HCT116 (cell line): ENCODE data around the gene TMTC1. TPM values are rescaled to one million over a fixed set of nuclear protein-coding genes. Genes with fewer than 3 reads are reported as not detected.

Experiments used
- ATAC-seq: fragments of 200-7000 bp; cut with Tn5 transposase; 2 replicates; pipeline ENCODE4 v1.9.1; 2020; ENCODE audit warnings: mild to moderate bottlenecking, moderate library complexity
- BruUV-seq: library from RNA; stranded (reverse); fragments of 400-500 nt; replicated peaks from 2 replicates; lab custom pipeline; 2021; lab: Mats Ljungman, UMichigan
- CTCF ChIA-PET: fragments of 300-600 bp; sonication (Branson Sonifier 250); formaldehyde crosslinking; loops from one replicate; lab custom pipeline; 2021; ENCODE audit warnings: antibody characterized with exemption; lab: Charles Lee
- POLR2A ChIA-PET: fragments of 300-600, 350-600 bp; sonication (Branson Sonifier 250); formaldehyde crosslinking; loops from one replicate; lab custom pipeline; 2021; ENCODE audit warnings: antibody characterized with exemption; lab: Charles Lee
- RAD21 ChIA-PET, 2 experiments: fragments of 300-600 bp; sonication (Branson Sonifier 250); formaldehyde crosslinking; loops; one replicate each; lab custom pipeline; 2023; ENCODE audit warnings: low total read pairs in 2 of 2; ENCODE audit not compliant: uncharacterized antibody in 2 of 2, unreplicated experiment in 2 of 2, low non-redundant PET in 1 of 2; lab: Charles Lee
- DNase-seq: peaks from one replicate; pipeline ENCODE4 v3.0.0-alpha.2; 2010; ENCODE audit warnings: low read depth, low spot score
- H2AFZ ChIP-seq: fragments of 200-600 bp; shearing (Covaris generic), sonication (generic); 2 replicates; pipeline ENCODE4 v1.6.1; 2017; ENCODE audit warnings: low read depth, mixed run types, mixed read lengths, antibody characterized with exemption, low read length; ENCODE audit not compliant: poor library complexity, severe bottlenecking
- H3K27ac ChIP-seq: 2 replicates; pipeline ENCODE4 v1.5.1; 2012; ENCODE audit warnings: low read depth, low read length
- H3K27me3 ChIP-seq: fragments of 200-600 bp; sonication (generic); 2 replicates; pipeline ENCODE4 v1.6.1; 2016; ENCODE audit warnings: mixed run types, low read length, mixed read lengths; ENCODE audit not compliant: insufficient read depth
- H3K36me3 ChIP-seq, 2 experiments: fragments of 200-500 bp in 1 of 2; fragments of 200-600 bp in 1 of 2; sonication (Bioruptor generic) in 1 of 2; sonication (generic) in 1 of 2; 2 replicates each; pipeline versions ENCODE4 v1.5.1 to v1.6.1; 2014 to 2016; ENCODE audit warnings: low read length in 2 of 2, inconsistent platforms in 1 of 2, mixed read lengths in 1 of 2, mixed run types in 1 of 2; ENCODE audit not compliant: insufficient read depth in 2 of 2, control insufficient read depth in 1 of 2
- H3K4me1 ChIP-seq, 2 experiments: fragments of 200-600 bp in 1 of 2; sonication (generic) in 1 of 2; 2 replicates each; pipeline versions ENCODE4 v1.5.1 to v1.6.1; 2012 to 2017; ENCODE audit warnings: low read length in 2 of 2, inconsistent platforms in 1 of 2, mild to moderate bottlenecking in 1 of 2, mixed read lengths in 1 of 2, mixed run types in 1 of 2, moderate library complexity in 1 of 2; ENCODE audit not compliant: insufficient read depth in 2 of 2, control insufficient read depth in 1 of 2
- H3K4me2 ChIP-seq: fragments of 200-600 bp; sonication (generic); 2 replicates; pipeline ENCODE4 v1.6.1; 2017; ENCODE audit warnings: mixed run types, low read length, mixed read lengths
- H3K4me3 ChIP-seq, 2 experiments: fragments of 200-600 bp in 1 of 2; sonication (generic) in 1 of 2; replicated peaks in 1 of 2; 2 replicates each; pipeline ENCODE4 v1.5.1; 2011 to 2016; ENCODE audit warnings: low read length in 2 of 2, control low read depth in 1 of 2, low read depth in 1 of 2, mild to moderate bottlenecking in 1 of 2, mixed read lengths in 1 of 2, mixed run types in 1 of 2
- H3K79me2 ChIP-seq: fragments of 200-600 bp; sonication (generic); 2 replicates; pipeline ENCODE4 v1.6.1; 2017; ENCODE audit warnings: mild to moderate bottlenecking, mixed run types, low read length, moderate library complexity, mixed read lengths; ENCODE audit not compliant: insufficient read depth
- H3K9ac ChIP-seq: fragments of 200-600 bp; sonication (generic); 2 replicates; pipeline ENCODE4 v1.6.1; 2016; ENCODE audit warnings: low read length, mixed read lengths
- H3K9me2 ChIP-seq: fragments of 200-600 bp; sonication (generic), shearing (Covaris generic); 2 replicates; pipeline ENCODE4 v1.6.1; 2017; ENCODE audit warnings: mixed run types, mild to moderate bottlenecking, moderate library complexity; ENCODE audit not compliant: insufficient read depth
- H3K9me3 ChIP-seq, 2 experiments: fragments of 200-500 bp in 1 of 2; fragments of 200-600 bp in 1 of 2; sonication (Bioruptor generic) in 1 of 2; sonication (generic) in 1 of 2; 2 replicates each; pipeline ENCODE4 v1.6.1; 2014 to 2017; ENCODE audit warnings: low read length in 2 of 2, mixed read lengths in 2 of 2, inconsistent platforms in 1 of 2, low read depth in 1 of 2, mild to moderate bottlenecking in 1 of 2, mixed run types in 1 of 2, moderate library complexity in 1 of 2; ENCODE audit not compliant: control insufficient read depth in 1 of 2, insufficient read depth in 1 of 2
- H4K20me1 ChIP-seq: fragments of 200-600 bp; sonication (generic), shearing (Covaris generic); 2 replicates; pipeline ENCODE4 v1.6.1; 2017; ENCODE audit warnings: mixed run types, mild to moderate bottlenecking, moderate library complexity; ENCODE audit not compliant: insufficient read depth
- ATF3 ChIP-seq: IDR thresholded peaks from 2 replicates; pipeline ENCODE4 v1.6.1; 2012
- EZH2 ChIP-seq: fragments of 200-600 bp; sonication (generic); IDR thresholded peaks from 2 replicates; pipeline ENCODE4 v1.6.1; 2017; ENCODE audit warnings: antibody characterized with exemption, mixed run types
- EZH2phosphoT487 ChIP-seq: fragments of 200-600 bp; IDR thresholded peaks from 2 replicates; pipeline ENCODE4 v1.6.1; 2018; ENCODE audit warnings: antibody characterized with exemption, borderline replicate concordance
- MAX ChIP-seq: IDR thresholded peaks from 2 replicates; pipeline ENCODE4 v1.6.1; 2012
- RAD21 ChIP-seq: IDR thresholded peaks from 2 replicates; pipeline ENCODE4 v1.6.1; 2012; ENCODE audit warnings: low read depth, mild to moderate bottlenecking
- SIN3A ChIP-seq: IDR thresholded peaks from 2 replicates; pipeline ENCODE4 v1.6.1; 2012; ENCODE audit warnings: low read depth
- ZFX ChIP-seq: fragments of 450-650 bp; IDR thresholded peaks from 2 replicates; pipeline ENCODE4 v1.6.1; 2017
- intact Hi-C: fragments of 100-400 bp; cut with micrococcal nuclease; formaldehyde crosslinking; loops from 2 replicates; pipeline ENCODE4 v1.10.0; 2022
- total RNA-seq: library from RNA; stranded (reverse); gene quantifications from one replicate; pipeline ENCODE4 v1.2.1, GENCODE V29; 2021; ENCODE audit not compliant: unreplicated experiment
- TF ChIP-seq, protein P1 (sequence below): IDR thresholded peaks from 2 replicates; pipeline ENCODE4 v1.6.1; 2012; ENCODE audit warnings: low read depth

Gene TMTC1
- total RNA-seq, 1 experiment from 2014 or later = 2.0 TPM

GRCh38 chr12:29499235-29499634 lies 284.5 kb downstream of the TMTC1 start:
- Histone ChIP-seq H3K9me3 (no peaks in the 10 kb centered on the region), H3K4me3 (no peak overlapping the region), H4K20me1 (no peaks in the 10 kb centered on the region), H3K27ac (no peak overlapping the region), H3K9ac (no peak overlapping the region), H2AFZ (no peak overlapping the region), H3K4me1 (no peaks in the 10 kb centered on the region), H3K9me2 (no peaks in the 10 kb centered on the region), H3K36me3 (no peaks in the 10 kb centered on the region), H3K27me3 (no peaks in the 10 kb centered on the region), H3K79me2 (no peaks in the 10 kb centered on the region), H3K4me2 (no peak overlapping the region)
- TF ChIP-seq ATF3 (no peak), MAX (no peak), ZFX (no peak), EZH2 (no peak), RAD21 (no peak), SIN3A (no peak), EZH2phosphoT487 (no peak)
- TF ChIP-seq, protein P1, sequence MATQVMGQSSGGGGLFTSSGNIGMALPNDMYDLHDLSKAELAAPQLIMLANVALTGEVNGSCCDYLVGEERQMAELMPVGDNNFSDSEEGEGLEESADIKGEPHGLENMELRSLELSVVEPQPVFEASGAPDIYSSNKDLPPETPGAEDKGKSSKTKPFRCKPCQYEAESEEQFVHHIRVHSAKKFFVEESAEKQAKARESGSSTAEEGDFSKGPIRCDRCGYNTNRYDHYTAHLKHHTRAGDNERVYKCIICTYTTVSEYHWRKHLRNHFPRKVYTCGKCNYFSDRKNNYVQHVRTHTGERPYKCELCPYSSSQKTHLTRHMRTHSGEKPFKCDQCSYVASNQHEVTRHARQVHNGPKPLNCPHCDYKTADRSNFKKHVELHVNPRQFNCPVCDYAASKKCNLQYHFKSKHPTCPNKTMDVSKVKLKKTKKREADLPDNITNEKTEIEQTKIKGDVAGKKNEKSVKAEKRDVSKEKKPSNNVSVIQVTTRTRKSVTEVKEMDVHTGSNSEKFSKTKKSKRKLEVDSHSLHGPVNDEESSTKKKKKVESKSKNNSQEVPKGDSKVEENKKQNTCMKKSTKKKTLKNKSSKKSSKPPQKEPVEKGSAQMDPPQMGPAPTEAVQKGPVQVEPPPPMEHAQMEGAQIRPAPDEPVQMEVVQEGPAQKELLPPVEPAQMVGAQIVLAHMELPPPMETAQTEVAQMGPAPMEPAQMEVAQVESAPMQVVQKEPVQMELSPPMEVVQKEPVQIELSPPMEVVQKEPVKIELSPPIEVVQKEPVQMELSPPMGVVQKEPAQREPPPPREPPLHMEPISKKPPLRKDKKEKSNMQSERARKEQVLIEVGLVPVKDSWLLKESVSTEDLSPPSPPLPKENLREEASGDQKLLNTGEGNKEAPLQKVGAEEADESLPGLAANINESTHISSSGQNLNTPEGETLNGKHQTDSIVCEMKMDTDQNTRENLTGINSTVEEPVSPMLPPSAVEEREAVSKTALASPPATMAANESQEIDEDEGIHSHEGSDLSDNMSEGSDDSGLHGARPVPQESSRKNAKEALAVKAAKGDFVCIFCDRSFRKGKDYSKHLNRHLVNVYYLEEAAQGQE = no peak
- RAD21 ChIA-PET = no interaction called here
- DNase-seq (no peak), ATAC-seq (no peak)
- BruUV-seq = no TSS peak
- intact Hi-C loops = no loop called here
- POLR2A ChIA-PET = interaction anchor here (0.5 kb wide), 1 partner anchor 712 kb away, joined by 3 read pairs; no protein-coding TSS in a partner anchor
- CTCF ChIA-PET = no interaction called here
